Neural progenitor cell (in vitro differentiated cells): ENCODE results near the gene MRNIP.

Experiments used
- CTCF ChIP-seq: fragments of 200-600 bp; sonication (generic); IDR thresholded peaks from 2 replicates; pipeline ENCODE4 v1.5.1; 2017; ENCODE audit warnings: antibody characterized with exemption, mild to moderate bottlenecking
- EZH2 ChIP-seq: fragments of 200-600 bp; sonication (generic); IDR thresholded peaks from 2 replicates; pipeline ENCODE4 v1.6.1; 2017; ENCODE audit warnings: antibody characterized with exemption, mild to moderate bottlenecking, moderate library complexity

GRCh38 chr5:179805529-179806249 is 52.9 kb downstream of the MRNIP start:
- TF ChIP-seq CTCF (no peak), EZH2 (no peak)
